Stomach (tissue), 4 donors: ENCODE results near the gene PTGDS.

ENCODE experiments used
- EP300 ChIP-seq: sonication (generic); formaldehyde crosslinking; IDR thresholded peaks from one replicate; pipeline ENCODE4 v1.6.1; 2017; ENCODE audit warnings: antibody characterized with exemption
- POLR2A ChIP-seq, 4 donors: fragments of 450-650 bp; IDR thresholded peaks; one replicate each; pipeline ENCODE4 v1.6.1; 2016; ENCODE audit warnings: antibody characterized with exemption in 4 of 4, control low read depth in 2 of 4, mild to moderate bottlenecking in 1 of 4, moderate library complexity in 1 of 4
- TF ChIP-seq, protein P1 (sequence below), 7 experiments: fragments of 450-650 bp in 4 of 7; fragments of 200-600 bp in 3 of 7; sonication (generic) in 3 of 7; IDR thresholded peaks; one replicate each; pipeline ENCODE4 v1.5.1; 2016 to 2019; ENCODE audit warnings: antibody characterized with exemption in 7 of 7, control low read depth in 2 of 7, mild to moderate bottlenecking in 1 of 7

DNA sequence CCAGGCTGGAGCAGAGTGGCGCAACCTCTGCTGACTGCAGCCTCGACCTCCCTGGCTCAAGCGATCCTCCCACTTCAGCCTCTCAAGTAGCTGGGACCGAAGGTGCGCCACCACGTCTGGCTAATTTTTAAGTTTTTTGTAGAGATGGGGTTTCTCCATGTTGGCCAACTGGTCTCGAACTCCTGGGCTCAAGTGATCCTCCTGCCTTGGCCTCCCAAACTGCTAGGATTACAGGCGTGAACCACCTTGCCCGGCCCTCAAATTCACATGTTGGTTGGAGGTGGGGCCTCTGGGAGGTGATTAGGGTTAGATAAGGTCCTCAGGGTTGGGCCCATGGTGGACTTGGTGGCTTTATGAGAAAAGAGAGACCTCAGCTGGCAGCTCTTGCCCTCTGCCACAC is 15.1 kb upstream of the PTGDS start:
- TF ChIP-seq, protein P1, sequence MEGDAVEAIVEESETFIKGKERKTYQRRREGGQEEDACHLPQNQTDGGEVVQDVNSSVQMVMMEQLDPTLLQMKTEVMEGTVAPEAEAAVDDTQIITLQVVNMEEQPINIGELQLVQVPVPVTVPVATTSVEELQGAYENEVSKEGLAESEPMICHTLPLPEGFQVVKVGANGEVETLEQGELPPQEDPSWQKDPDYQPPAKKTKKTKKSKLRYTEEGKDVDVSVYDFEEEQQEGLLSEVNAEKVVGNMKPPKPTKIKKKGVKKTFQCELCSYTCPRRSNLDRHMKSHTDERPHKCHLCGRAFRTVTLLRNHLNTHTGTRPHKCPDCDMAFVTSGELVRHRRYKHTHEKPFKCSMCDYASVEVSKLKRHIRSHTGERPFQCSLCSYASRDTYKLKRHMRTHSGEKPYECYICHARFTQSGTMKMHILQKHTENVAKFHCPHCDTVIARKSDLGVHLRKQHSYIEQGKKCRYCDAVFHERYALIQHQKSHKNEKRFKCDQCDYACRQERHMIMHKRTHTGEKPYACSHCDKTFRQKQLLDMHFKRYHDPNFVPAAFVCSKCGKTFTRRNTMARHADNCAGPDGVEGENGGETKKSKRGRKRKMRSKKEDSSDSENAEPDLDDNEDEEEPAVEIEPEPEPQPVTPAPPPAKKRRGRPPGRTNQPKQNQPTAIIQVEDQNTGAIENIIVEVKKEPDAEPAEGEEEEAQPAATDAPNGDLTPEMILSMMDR (IDR thresholded peaks at IDR 0.05): no peak
- no peak for TF ChIP-seq EP300
- TF ChIP-seq POLR2A (IDR thresholded peaks at IDR 0.05): no peak
